HK-2 (cell line): ENCODE results near the gene PHKG2.

Experiments
- DNase-seq: peaks from one replicate; pipeline ENCODE4 v3.0.0-alpha.2; 2018; ENCODE audit not compliant: unreplicated experiment

PHKG2 gene

GRCh38 chr16:30728321-30728720 lies 19.9 kb upstream of the PHKG2 start:
- DNase-seq: no peak

GRCh38 chr16:30728899-30729672 lies 19.1 kb upstream of the PHKG2 start:
- DNase-seq: no peak

DNA sequence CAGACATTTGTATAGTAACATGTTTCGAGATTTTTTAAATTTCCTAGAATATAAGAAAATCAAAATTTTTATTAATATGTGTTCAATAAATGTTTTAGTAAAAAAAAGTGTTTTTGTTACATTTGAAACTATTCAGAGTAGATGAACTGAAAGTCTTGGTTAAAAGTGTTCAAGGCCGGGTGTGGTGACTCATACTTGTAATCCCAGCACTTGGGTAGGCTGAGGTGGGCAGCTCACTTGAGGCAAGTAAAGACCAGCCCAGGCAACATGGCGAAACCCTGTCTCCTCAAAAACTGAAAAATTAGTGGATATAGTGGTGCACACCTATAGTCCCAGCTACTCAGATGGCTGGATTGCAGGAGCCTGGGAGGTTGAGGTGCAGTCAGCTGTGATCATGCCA lies 16.8 kb upstream of the PHKG2 start:
- DNase-seq: no peak

- no peak for DNase-seq
These were observed 11.0 kb upstream of the PHKG2 start for GRCh38 chr16:30736995-30737793.

GRCh38 chr16:30737794-30738648 lies 10.2 kb upstream of the PHKG2 start:
- DNase-seq: no peak

DNA sequence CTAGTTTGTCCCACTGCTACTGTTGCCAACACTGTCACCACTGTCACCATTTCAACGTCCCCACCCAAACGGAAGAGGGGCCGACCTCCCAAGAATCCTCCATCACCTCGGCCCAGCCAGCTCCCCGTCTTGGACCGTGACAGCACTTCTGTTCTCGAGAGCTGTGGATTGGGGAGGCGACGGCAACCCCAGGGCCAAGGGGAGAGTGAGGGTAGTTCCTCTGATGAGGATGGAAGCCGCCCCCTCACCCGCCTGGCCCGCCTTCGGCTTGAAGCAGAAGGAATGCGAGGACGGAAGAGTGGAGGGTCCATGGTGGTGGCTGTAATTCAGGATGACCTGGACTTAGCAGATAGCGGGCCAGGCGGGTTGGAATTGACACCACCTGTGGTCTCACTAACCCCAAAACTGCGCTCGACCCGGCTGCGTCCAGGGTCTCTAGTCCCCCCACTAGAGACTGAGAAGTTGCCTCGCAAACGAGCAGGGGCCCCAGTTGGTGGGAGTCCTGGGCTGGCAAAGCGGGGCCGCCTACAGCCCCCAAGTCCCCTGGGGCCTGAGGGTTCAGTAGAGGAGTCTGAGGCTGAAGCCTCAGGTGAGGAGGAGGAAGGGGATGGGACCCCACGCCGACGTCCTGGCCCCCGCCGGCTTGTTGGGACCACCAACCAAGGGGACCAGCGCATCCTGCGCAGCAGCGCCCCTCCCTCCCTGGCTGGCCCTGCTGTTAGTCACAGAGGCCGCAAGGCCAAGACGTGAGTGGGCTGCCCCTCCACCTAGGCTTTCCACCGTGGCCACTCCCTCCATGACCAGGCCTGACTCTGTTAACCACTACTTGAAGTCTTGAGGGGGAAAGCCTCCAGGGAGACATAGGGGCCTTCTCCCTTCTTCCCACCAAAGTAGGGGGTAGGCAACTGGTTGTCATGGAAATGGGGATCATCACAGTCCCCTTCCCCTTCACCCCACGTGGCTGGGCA lies 9.0 kb upstream of the PHKG2 start:
- no peak for DNase-seq

- peak; percentile 84 for DNase-seq
These were observed 7.6 kb upstream of the PHKG2 start for GRCh38 chr16:30740364-30741251.

DNA sequence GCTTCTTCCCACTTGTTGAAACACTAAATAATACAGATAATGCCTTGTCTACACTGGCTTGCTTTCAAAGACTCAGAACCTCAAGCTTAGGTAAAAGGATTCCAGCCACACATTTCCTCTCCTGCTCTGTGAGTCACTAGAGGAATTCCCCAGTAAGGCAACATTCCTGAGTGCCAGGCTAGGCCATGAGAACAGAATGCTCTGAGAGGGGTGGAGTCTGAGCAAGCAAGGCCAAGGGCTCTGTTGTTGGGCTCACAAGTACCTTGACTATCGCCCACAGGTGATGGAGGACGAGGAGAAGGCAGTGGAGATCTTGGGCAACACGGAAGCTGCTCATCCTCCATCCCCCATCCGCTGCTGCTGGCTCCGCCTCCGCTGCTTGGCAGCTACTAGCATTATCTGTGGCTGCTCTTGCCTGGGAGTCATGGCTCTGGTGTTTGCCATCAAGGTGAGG lies 6.7 kb upstream of the PHKG2 start:
- DNase-seq: peak; percentile 82

GRCh38 chr16:30743716-30744115 lies 4.5 kb upstream of the PHKG2 start:
- DNase-seq: no peak

DNA sequence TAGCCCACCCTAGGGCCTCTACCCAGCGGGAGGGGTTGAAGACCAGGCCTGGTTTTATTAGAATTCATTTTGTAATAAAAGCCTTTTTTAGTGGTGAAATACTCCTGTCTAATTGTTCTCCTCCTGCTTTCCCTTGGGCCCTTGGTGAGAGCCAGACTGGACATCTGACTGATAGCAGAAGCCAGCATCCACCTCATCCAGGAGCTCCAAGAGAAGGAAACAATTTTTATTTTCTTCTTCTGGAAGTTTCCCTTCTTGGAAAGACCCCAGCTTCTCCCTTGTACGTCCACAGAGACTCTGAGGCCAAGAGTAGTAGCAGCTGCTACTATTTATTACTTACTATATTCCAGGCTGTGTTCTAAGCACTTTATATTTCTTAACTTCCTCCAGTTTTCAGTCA lies 4.0 kb upstream of the PHKG2 start:
- no peak for DNase-seq

DNA sequence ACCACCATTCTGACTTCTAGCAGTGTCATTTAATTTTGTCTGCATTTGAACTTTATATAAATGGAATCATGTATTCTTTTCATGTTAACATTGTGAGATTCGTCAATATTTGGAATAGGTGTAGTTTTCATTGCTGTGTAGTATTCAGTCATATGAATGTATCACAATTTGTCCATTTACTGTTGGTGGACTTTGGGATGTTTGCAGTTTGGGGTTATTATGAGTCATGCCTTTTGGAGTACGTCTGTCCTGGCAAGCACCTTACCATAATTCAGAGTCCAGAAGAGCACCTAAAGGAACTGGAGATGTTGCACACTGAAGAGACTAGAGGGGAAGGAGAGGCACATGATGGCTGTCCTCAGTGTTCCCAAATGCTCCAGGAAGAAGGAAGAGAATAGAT lies 3.1 kb upstream of the PHKG2 start:
- DNase-seq: no peak

DNA sequence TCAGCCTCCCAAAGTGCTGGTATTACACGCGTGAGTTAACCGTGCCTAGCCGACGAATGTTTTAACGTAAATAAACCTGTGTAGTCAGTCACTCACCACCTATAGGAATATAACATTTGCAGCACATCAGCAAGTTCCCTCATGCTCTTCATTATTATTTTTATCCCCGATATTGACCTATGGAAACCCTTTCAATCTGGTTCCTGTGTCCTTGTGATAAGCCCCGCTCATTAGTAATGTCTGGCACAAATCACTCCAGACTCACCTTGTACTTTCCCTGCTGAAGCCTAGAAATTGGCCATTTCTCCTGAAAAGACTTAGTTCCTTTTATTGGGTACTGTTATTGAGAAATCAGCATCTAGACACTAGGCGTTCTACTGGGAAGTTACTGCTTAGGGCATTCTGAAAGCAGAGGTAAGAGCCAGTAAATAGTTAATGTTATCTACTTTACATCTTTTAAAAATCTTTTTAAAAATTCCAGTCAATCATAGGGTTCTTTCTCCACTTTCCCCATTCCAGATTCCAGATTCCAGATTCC lies 1.5 kb upstream of the PHKG2 start:
- no peak for DNase-seq

GRCh38 chr16:30747331-30747730 lies 894 bp upstream of the PHKG2 start:
- DNase-seq: no peak

DNA sequence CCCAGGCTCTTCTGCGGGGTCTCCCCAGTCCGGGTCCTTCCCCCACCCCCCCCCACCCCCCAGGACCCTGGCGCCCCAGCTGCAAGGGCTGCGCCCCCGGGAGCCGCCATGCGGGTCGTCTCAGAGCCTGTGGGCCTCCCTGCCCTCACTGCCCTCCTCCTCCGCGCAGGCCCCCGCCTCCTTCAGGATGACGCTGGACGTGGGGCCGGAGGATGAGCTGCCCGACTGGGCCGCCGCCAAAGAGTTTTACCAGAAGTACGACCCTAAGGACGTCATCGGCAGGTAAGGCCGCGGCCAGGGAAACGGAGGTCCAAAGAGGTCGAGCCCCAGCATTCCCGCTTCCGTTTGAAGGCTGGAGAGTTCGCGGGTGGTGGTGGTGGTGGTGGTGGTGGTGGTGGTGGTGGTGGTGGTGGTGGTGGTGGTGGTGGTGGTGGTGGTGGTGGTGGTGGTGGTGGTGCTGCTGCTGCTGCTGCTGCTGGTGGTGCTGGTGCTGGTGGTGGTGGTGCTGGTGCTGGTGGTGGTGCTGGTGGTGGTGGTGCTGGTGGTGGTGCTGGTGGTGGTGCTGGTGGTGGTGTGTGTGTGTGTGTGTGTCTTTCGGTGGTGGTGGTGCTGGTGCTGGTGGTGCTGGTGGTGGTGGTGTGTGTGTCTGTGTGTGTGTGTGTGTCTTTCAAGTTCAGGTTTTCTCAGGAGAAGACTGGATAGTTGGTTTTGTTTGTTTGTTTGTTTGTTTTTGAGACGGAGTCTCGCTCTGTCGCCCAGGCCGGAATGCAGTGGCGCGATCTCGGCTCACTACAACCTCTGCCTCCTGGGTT lies 615 bp downstream of the PHKG2 start:
- peak; percentile 55 for DNase-seq

DNA sequence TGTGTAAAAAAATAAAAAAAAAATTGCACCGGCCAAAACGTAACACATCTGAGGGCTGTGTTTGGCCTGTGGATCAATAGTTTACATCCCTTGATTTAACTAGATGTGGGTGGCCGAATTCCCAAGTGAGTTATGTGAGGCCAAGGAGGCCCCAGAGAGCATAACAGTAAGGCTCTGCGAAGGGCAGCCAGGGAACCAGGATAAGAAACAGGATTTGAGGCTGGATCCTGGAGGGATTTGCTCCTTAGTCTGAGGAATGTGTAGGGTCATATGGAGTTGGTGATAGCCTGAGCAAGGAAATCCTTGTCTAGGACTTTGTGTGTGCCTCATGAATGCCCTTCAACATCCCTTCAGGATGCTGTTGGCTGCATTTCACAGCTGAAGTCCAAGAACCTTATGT lies 2.0 kb downstream of the PHKG2 start:
- no peak for DNase-seq

- DNase-seq: no peak
These were observed 2.7 kb downstream of the PHKG2 start for GRCh38 chr16:30750876-30751465.

DNA sequence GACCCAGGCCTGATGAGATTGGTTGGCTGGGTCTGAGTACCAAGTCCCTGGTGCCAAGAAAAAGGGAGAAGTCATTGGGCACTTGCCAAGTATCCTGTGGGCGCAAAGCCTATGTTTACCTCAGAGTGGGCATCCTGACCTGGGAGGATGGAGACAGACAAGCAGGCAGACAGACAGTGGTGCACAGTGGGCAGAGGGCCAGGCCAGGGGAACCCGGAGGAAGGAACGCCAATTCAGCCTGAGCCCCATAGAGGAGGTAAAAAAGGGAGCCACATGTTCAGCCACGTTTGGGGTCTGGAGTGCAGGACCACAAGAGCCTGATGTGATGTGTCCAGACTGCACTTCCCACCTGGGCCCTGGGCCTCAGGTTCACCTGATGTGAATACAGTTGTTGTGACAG lies 5.4 kb downstream of the PHKG2 start:
- DNase-seq: no peak

DNA sequence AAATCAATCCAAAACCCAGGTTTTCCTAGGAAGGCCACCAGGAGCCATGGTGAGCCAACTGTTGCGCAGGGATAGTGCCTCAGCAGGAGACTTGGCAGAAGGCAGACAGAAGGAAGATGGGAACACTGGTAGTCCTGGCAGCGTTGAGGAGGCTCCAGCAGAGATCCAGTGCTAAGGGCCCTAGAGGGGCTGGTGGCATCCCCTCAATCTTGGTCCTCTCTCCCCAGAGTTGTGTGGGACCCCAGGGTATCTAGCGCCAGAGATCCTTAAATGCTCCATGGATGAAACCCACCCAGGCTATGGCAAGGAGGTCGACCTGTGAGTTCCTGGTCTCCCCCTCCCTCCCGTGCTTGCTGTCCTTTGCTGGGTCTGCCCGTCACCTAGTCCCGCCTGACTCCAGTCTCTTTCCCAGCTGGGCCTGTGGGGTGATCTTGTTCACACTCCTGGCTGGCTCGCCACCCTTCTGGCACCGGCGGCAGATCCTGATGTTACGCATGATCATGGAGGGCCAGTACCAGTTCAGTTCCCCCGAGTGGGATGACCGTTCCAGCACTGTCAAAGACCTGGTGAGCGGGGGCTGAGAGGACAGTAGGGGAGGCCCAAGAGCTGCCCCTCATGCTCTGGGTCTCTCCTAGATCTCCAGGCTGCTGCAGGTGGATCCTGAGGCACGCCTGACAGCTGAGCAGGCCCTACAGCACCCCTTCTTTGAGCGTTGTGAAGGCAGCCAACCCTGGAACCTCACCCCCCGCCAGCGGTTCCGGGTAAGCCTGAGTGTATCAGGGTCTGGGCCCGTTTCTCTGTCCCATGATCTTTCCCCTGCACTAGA lies 7.9 kb downstream of the PHKG2 start:
- no peak for DNase-seq
